ENCODE results near the gene RCSD1.
A peak's percentile ranks its signal among the peaks of the same experiment; 100 is the strongest.

The RCSD1 gene

GRCh38 chr1:167645140-167645541, 15.1 kb downstream of the RCSD1 start:
- no peak for DNase-seq

- DNase-seq, result no peak
These were observed 15.8 kb downstream of the RCSD1 start for GRCh38 chr1:167645625-167646414.

GRCh38 chr1:167648252-167648849, 18.3 kb downstream of the RCSD1 start:
- no peak for DNase-seq

- no peak for DNase-seq
These were observed 19.1 kb downstream of the RCSD1 start for GRCh38 chr1:167648978-167649744.

GRCh38 chr1:167650269-167651160, 20.5 kb downstream of the RCSD1 start:
- no peak for DNase-seq

GRCh38 chr1:167651161-167651693, 21.2 kb downstream of the RCSD1 start:
- DNase-seq, result no peak

- DNase-seq, result no peak
These were observed 25.0 kb downstream of the RCSD1 start for GRCh38 chr1:167654975-167655575.

- DNase-seq, result no peak
These were observed 26.6 kb downstream of the RCSD1 start for GRCh38 chr1:167656657-167657056.

- DNase-seq, result no peak
These were observed 28.7 kb downstream of the RCSD1 start for GRCh38 chr1:167658574-167659328.

- DNase-seq, result no peak
These were observed 29.4 kb downstream of the RCSD1 start for GRCh38 chr1:167659450-167659849.

- DNase-seq, result no peak
These were observed 29.8 kb downstream of the RCSD1 start for GRCh38 chr1:167659881-167660280.

- no peak for DNase-seq
These were observed 31.7 kb downstream of the RCSD1 start for GRCh38 chr1:167661527-167662426.

- no peak for DNase-seq
These were observed 33.2 kb downstream of the RCSD1 start for GRCh38 chr1:167663002-167663772.

GRCh38 chr1:167665469-167665868, 35.4 kb downstream of the RCSD1 start:
- DNase-seq, result no peak

- DNase-seq, result no peak
These were observed 36.4 kb downstream of the RCSD1 start for GRCh38 chr1:167666416-167666815.

- DNase-seq, result no peak
These were observed 37.5 kb downstream of the RCSD1 start for GRCh38 chr1:167667536-167667935.

GRCh38 chr1:167668108-167668507, 38.1 kb downstream of the RCSD1 start:
- DNase-seq, result no peak

GRCh38 chr1:167669209-167670124, 39.4 kb downstream of the RCSD1 start:
- peak in 1 of 2 experiments; percentile 50 for DNase-seq

All from NCI-H187 (cell line).